ENCODE measurements around the gene SCPEP1. TPM values are rescaled to one million over a fixed set of nuclear protein-coding genes. Genes with fewer than 3 reads are reported as not detected.

The SCPEP1 gene
- total RNA-seq, 1 experiment from 2014 or later: 29.6 TPM

- Mint-ChIP-seq H3K4me1 (peaks cover 13 to 14% of the 10 kb centered on the region in 2 experiments), H3K27ac (no peak overlapping the region), H3K4me3 (no peak overlapping the region), H3K27me3 (ENCODE audit: low read depth) (no peaks in the 10 kb centered on the region), H3K9me3 (no peaks in the 10 kb centered on the region), H3K36me3 (ENCODE audit: insufficient read depth in 1 of 3, low read depth in 3 of 3) (peaks cover 4 to 5% (median 5%) of the 10 kb centered on the region in 3 experiments; a peak in 5 of 7 replicates)
- no peaks in the 10 kb centered on the region for H3K79me1 ChIP-seq (ENCODE audit: insufficient read depth, low read depth, low read length, poor library complexity, severe bottlenecking)
- no peaks in the 10 kb centered on the region for H3K27me3 ChIP-seq (ENCODE audit: insufficient read depth, low read length)
- H3K4me1 ChIP-seq (ENCODE audit: insufficient read depth, low read length): no peaks in the 10 kb centered on the region
- no peak overlapping the region for H2BK20ac ChIP-seq (ENCODE audit: low read depth, low read length, poor library complexity, severe bottlenecking)
- no peak overlapping the region for H3K14ac ChIP-seq (ENCODE audit: insufficient read depth, low read length)
- TF ChIP-seq CTCF (conservative IDR thresholded peaks at IDR 0.05): no peak
- no peak overlapping the region for H3K4ac ChIP-seq (ENCODE audit: low read depth, low read length)
- no peak overlapping the region for H3K4me2 ChIP-seq (ENCODE audit: insufficient read depth, insufficient read length, low read length)
- no peak overlapping the region for H4K5ac ChIP-seq (ENCODE audit: insufficient read length, low read depth, low read length)
- H3K23me2 ChIP-seq (ENCODE audit: insufficient read length, low read depth, low read length, poor library complexity, severe bottlenecking): no peaks in the 10 kb centered on the region
- no peak overlapping the region for H2BK120ac ChIP-seq (ENCODE audit: low read depth, low read length, poor library complexity, severe bottlenecking)
- H3K18ac ChIP-seq (ENCODE audit: insufficient read length, low read depth, low read length): no peak overlapping the region
- no peak overlapping the region for H3K56ac ChIP-seq (ENCODE audit: insufficient read length, low read depth, low read length)
- H4K91ac ChIP-seq (ENCODE audit: insufficient read length, low read depth, low read length): no peak overlapping the region
- no peak overlapping the region for H2BK12ac ChIP-seq (ENCODE audit: insufficient read length, low read depth, low read length)
- no peak for DNase-seq
- no peak overlapping the region for H2BK5ac ChIP-seq (ENCODE audit: insufficient read length, low read length)
- H3K9me3 ChIP-seq (ENCODE audit: control insufficient read depth, low read depth, low read length): no peaks in the 10 kb centered on the region
- H2BK15ac ChIP-seq (ENCODE audit: low read depth, low read length): no peak overlapping the region
- H2AFZ ChIP-seq (ENCODE audit: low read length): no peak overlapping the region
- H4K20me1 ChIP-seq (ENCODE audit: control insufficient read depth, insufficient read depth, insufficient read length): no peaks in the 10 kb centered on the region
- H3K27ac ChIP-seq (ENCODE audit: insufficient read length, low read depth, low read length): no peak overlapping the region
- no peaks in the 10 kb centered on the region for H3K79me2 ChIP-seq (ENCODE audit: insufficient read depth, low read length)
- no peak overlapping the region for H3K9ac ChIP-seq (ENCODE audit: extremely low read depth, insufficient read length, low read length)
- WGBS (ENCODE audit: extremely low coverage, insufficient read length, low lambda C conversion rate): no CpG with 5 or more reads among the region's 5 CpGs
- no peak overlapping the region for H4K8ac ChIP-seq (replicated peaks; ENCODE audit: insufficient read length, low read depth, low read length)
- no peak overlapping the region for H2AK5ac ChIP-seq (ENCODE audit: insufficient read length, low read length)
- no peak overlapping the region for H3K23ac ChIP-seq (ENCODE audit: insufficient read length, low read depth, low read length)
- H3T11ph ChIP-seq (ENCODE audit: low read length): no peak overlapping the region
These were observed 20.9 kb upstream of the SCPEP1 start for GRCh38 chr17:56956992-56957391.
